Panc1 (cell line): ENCODE results near the gene MARK2. TPM values are rescaled to one million over a fixed set of nuclear protein-coding genes. Genes with fewer than 3 reads are reported as not detected.

ENCODE experiments used
- ATAC-seq: fragments of 200-7000 bp; cut with Tn5 transposase; 2 replicates; pipeline ENCODE4 v1.9.1; 2020; ENCODE audit warnings: mild to moderate bottlenecking, moderate library complexity
- BruUV-seq: library from RNA; stranded (reverse); fragments of 400-500 nt; replicated peaks from 2 replicates; lab custom pipeline; 2021; lab: Mats Ljungman, UMichigan
- CTCF ChIA-PET: fragments of 300-600 bp; sonication (Branson Sonifier 250); formaldehyde crosslinking; loops from one replicate; lab custom pipeline; 2022; ENCODE audit warnings: antibody characterized with exemption; lab: Charles Lee
- POLR2A ChIA-PET: fragments of 300-600 bp; sonication (Branson Sonifier 250); formaldehyde crosslinking; loops from one replicate; lab custom pipeline; 2022; ENCODE audit warnings: antibody characterized with exemption; lab: Charles Lee
- DNase-seq: peaks from one replicate; pipeline ENCODE4 v3.0.0-alpha.2; 2010; ENCODE audit warnings: low read depth, low spot score
- H3K27ac ChIP-seq: 2 replicates; pipeline ENCODE4 v1.5.1; 2011; ENCODE audit warnings: mild to moderate bottlenecking, low read length, inconsistent platforms
- H3K27me3 ChIP-seq: fragments of 200-500 bp; sonication (Bioruptor generic); 2 replicates; pipeline ENCODE4 v1.6.0; 2014; ENCODE audit warnings: low read length, inconsistent platforms; ENCODE audit not compliant: control insufficient read depth, insufficient read depth
- H3K36me3 ChIP-seq: fragments of 200-500 bp; sonication (Bioruptor generic); 2 replicates; pipeline ENCODE4 v1.5.1; 2014; ENCODE audit warnings: inconsistent platforms, mild to moderate bottlenecking, low read length, moderate library complexity; ENCODE audit not compliant: control insufficient read depth, insufficient read depth
- H3K4me1 ChIP-seq: 2 replicates; pipeline ENCODE4 v1.5.1; 2011; ENCODE audit warnings: inconsistent platforms, mild to moderate bottlenecking, low read length, moderate library complexity; ENCODE audit not compliant: control insufficient read depth, insufficient read depth
- H3K4me3 ChIP-seq, 2 experiments: 2 replicates each; pipeline ENCODE4 v1.5.1; 2011 to 2012; ENCODE audit warnings: low read depth in 2 of 2, low read length in 2 of 2, mild to moderate bottlenecking in 2 of 2, inconsistent platforms in 1 of 2, moderate library complexity in 1 of 2
- H3K9me3 ChIP-seq: fragments of 200-500 bp; sonication (Bioruptor generic); 2 replicates; pipeline ENCODE4 v1.5.1; 2014; ENCODE audit warnings: low read depth, mild to moderate bottlenecking, inconsistent platforms, low read length, moderate library complexity; ENCODE audit not compliant: control insufficient read depth, insufficient read depth
- POLR2AphosphoS5 ChIP-seq: IDR thresholded peaks from 2 replicates; pipeline ENCODE4 v1.6.1; 2012; ENCODE audit warnings: mild to moderate bottlenecking, low read depth, low read length, moderate library complexity
- SIN3A ChIP-seq: IDR thresholded peaks from 2 replicates; pipeline ENCODE4 v1.6.1; 2012; ENCODE audit warnings: low read depth, mild to moderate bottlenecking, low read length, moderate library complexity, borderline replicate concordance; ENCODE audit not compliant: insufficient read depth
- TCF7L2 ChIP-seq: IDR thresholded peaks from 2 replicates; pipeline ENCODE4 v1.6.1; 2011; ENCODE audit warnings: mild to moderate bottlenecking, low read depth, low read length, inconsistent platforms
- in situ Hi-C: cut with HindIII; loops from 2 replicates; pipeline ENCODE4 v1.10.0; 2016; ENCODE audit warnings: low sequenced_read_pairs, low pct_unique_long_range_greater_than_20kb
- intact Hi-C: fragments of 100-400 bp; cut with micrococcal nuclease; formaldehyde crosslinking; loops from one replicate; pipeline ENCODE4 v1.10.0; 2022; ENCODE audit not compliant: unreplicated experiment
- total RNA-seq: library from RNA; stranded (reverse); gene quantifications from one replicate; pipeline ENCODE4 v1.2.1, GENCODE V29; 2021; ENCODE audit not compliant: unreplicated experiment
- TF ChIP-seq, protein P1 (sequence below): fragments of 450-650 bp; IDR thresholded peaks from 2 replicates; pipeline ENCODE4 v1.5.1; 2017; ENCODE audit warnings: mild to moderate bottlenecking
- TF ChIP-seq, protein P2 (sequence below), 2 experiments: IDR thresholded peaks; 2 replicates each; pipeline ENCODE4 v1.6.1; 2011 to 2012; ENCODE audit warnings: low read depth in 2 of 2, control low read depth in 1 of 2, low read length in 1 of 2, mild to moderate bottlenecking in 1 of 2, moderate library complexity in 1 of 2; ENCODE audit not compliant: insufficient read depth in 1 of 2

MARK2 gene
- total RNA-seq, 1 experiment from 2014 or later = 41.1 TPM

DNA sequence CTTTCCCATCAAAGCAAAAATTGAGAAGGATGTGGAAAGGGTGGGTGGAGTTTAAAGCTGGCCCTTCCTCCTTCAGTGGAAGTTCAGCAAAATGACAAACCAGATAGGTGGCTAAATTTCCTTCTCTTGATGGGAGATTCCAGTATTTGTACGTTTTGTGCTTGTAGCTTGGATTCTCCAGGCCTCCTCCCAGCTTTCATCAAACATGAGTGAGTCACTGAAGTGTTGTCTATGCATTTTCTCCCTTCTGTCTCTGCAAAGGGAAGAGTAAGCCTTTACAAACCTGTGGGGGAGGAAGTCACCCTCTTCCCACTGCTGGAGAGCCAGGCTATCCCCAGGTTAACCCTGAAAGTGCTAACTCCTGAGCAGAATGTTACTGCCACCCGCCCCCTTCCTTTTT is 6.4 kb downstream of the MARK2 start:
- POLR2A ChIA-PET = no interaction called here

DNA sequence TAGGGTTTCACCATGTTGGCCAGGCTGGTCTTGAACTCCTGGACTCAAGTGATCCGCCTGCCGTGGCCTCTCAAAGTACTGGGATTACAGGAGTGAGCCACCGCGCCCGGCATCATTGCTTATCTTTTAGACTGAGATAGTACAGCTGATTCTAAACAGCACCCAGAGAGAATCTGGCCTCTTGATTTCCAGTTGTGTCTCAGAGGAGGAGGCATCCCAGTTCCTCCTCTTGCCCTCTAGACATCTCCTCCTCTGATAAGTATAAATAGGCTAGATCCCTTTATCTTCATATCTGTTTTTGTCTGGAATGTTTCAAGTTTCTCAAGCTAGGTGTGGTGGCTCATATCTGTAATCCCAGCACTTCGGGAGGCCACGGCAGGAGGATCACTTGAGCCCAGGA is 7.0 kb downstream of the MARK2 start:
- in situ Hi-C loops (no loop called here), intact Hi-C loops (no loop called here)
- Histone ChIP-seq H3K27me3 (no peaks in the 10 kb centered on the region), H3K36me3 (no peaks in the 10 kb centered on the region), H3K4me3 (no peak overlapping the region), H3K4me1 (peaks cover 7% of the 10 kb centered on the region), H3K9me3 (no peaks in the 10 kb centered on the region), H3K27ac (no peak overlapping the region)
- CTCF ChIA-PET = no interaction called here
- no TSS peak for BruUV-seq
- POLR2A ChIA-PET = no interaction called here
- TF ChIP-seq, protein P1, sequence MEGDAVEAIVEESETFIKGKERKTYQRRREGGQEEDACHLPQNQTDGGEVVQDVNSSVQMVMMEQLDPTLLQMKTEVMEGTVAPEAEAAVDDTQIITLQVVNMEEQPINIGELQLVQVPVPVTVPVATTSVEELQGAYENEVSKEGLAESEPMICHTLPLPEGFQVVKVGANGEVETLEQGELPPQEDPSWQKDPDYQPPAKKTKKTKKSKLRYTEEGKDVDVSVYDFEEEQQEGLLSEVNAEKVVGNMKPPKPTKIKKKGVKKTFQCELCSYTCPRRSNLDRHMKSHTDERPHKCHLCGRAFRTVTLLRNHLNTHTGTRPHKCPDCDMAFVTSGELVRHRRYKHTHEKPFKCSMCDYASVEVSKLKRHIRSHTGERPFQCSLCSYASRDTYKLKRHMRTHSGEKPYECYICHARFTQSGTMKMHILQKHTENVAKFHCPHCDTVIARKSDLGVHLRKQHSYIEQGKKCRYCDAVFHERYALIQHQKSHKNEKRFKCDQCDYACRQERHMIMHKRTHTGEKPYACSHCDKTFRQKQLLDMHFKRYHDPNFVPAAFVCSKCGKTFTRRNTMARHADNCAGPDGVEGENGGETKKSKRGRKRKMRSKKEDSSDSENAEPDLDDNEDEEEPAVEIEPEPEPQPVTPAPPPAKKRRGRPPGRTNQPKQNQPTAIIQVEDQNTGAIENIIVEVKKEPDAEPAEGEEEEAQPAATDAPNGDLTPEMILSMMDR = no peak
- TF ChIP-seq POLR2AphosphoS5 (no peak), SIN3A (no peak), TCF7L2 (no peak)
- TF ChIP-seq, protein P2, sequence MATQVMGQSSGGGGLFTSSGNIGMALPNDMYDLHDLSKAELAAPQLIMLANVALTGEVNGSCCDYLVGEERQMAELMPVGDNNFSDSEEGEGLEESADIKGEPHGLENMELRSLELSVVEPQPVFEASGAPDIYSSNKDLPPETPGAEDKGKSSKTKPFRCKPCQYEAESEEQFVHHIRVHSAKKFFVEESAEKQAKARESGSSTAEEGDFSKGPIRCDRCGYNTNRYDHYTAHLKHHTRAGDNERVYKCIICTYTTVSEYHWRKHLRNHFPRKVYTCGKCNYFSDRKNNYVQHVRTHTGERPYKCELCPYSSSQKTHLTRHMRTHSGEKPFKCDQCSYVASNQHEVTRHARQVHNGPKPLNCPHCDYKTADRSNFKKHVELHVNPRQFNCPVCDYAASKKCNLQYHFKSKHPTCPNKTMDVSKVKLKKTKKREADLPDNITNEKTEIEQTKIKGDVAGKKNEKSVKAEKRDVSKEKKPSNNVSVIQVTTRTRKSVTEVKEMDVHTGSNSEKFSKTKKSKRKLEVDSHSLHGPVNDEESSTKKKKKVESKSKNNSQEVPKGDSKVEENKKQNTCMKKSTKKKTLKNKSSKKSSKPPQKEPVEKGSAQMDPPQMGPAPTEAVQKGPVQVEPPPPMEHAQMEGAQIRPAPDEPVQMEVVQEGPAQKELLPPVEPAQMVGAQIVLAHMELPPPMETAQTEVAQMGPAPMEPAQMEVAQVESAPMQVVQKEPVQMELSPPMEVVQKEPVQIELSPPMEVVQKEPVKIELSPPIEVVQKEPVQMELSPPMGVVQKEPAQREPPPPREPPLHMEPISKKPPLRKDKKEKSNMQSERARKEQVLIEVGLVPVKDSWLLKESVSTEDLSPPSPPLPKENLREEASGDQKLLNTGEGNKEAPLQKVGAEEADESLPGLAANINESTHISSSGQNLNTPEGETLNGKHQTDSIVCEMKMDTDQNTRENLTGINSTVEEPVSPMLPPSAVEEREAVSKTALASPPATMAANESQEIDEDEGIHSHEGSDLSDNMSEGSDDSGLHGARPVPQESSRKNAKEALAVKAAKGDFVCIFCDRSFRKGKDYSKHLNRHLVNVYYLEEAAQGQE (IDR thresholded peaks at IDR 0.05; ENCODE audit: insufficient read depth in 1 of 2, low read depth in 2 of 2, low read length in 1 of 2) = no peak
- DNase-seq = no peak
- no peak for ATAC-seq

More for the DNA sequence above, 6.4 kb downstream of the MARK2 start:
- H3K27ac ChIP-seq = no peak overlapping the region
- no peaks in the 10 kb centered on the region for H3K36me3 ChIP-seq
- TF ChIP-seq TCF7L2 = no peak
- no peak for TF ChIP-seq SIN3A
- TF ChIP-seq, protein P1 = no peak
- TF ChIP-seq, protein P2 (IDR thresholded peaks at IDR 0.05; ENCODE audit: insufficient read depth in 1 of 2, low read depth in 2 of 2, low read length in 1 of 2) = no peak
- TF ChIP-seq POLR2AphosphoS5 = no peak
- H3K9me3 ChIP-seq = no peaks in the 10 kb centered on the region
- CTCF ChIA-PET = no interaction called here
- intact Hi-C loops (no loop called here), in situ Hi-C loops (no loop called here)
- no peaks in the 10 kb centered on the region for H3K27me3 ChIP-seq
- BruUV-seq = no TSS peak
- DNase-seq (no peak), ATAC-seq (no peak; the same call in 1 of the 2 replicates)
- H3K4me1 ChIP-seq = peaks cover 9% of the 10 kb centered on the region
- H3K4me3 ChIP-seq = no peak overlapping the region
